ENCODE measurements around the gene GLCCI1.
"Not testable (repeated sequence)": the region's sequence is repeated elsewhere in the genome, so short reads cannot be mapped to it uniquely, and the experiment has no call there.

GLCCI1 gene

GRCh38 chr7:8057566-8057965, 89.0 kb downstream of the GLCCI1 start:
- no peak for DNase-seq (ENCODE audit: low read depth)
- no peak overlapping the region for H3K4me3 ChIP-seq (ENCODE audit: low read depth, low read length)
- TF ChIP-seq POLR2A (IDR thresholded peaks at IDR 0.05; ENCODE audit: extremely low read depth, insufficient read length) (no peak), MAX (IDR thresholded peaks at IDR 0.05; ENCODE audit: low read depth, low read length) (no peak), MYC (IDR thresholded peaks at IDR 0.05; ENCODE audit: low read depth, low read length) (no peak)
- TF ChIP-seq, protein P1, sequence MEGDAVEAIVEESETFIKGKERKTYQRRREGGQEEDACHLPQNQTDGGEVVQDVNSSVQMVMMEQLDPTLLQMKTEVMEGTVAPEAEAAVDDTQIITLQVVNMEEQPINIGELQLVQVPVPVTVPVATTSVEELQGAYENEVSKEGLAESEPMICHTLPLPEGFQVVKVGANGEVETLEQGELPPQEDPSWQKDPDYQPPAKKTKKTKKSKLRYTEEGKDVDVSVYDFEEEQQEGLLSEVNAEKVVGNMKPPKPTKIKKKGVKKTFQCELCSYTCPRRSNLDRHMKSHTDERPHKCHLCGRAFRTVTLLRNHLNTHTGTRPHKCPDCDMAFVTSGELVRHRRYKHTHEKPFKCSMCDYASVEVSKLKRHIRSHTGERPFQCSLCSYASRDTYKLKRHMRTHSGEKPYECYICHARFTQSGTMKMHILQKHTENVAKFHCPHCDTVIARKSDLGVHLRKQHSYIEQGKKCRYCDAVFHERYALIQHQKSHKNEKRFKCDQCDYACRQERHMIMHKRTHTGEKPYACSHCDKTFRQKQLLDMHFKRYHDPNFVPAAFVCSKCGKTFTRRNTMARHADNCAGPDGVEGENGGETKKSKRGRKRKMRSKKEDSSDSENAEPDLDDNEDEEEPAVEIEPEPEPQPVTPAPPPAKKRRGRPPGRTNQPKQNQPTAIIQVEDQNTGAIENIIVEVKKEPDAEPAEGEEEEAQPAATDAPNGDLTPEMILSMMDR (IDR thresholded peaks at IDR 0.05; ENCODE audit: low read depth, low read length) = no peak

GRCh38 chr7:8058322-8058721, 89.7 kb downstream of the GLCCI1 start:
- no peak for DNase-seq (ENCODE audit: low read depth)
- no peak overlapping the region for H3K4me3 ChIP-seq (ENCODE audit: low read depth, low read length)
- TF ChIP-seq MYC (IDR thresholded peaks at IDR 0.05; ENCODE audit: low read depth, low read length) (no peak), POLR2A (IDR thresholded peaks at IDR 0.05; ENCODE audit: extremely low read depth, insufficient read length) (no peak), MAX (IDR thresholded peaks at IDR 0.05; ENCODE audit: low read depth, low read length) (no peak)
- TF ChIP-seq, protein P1 (IDR thresholded peaks at IDR 0.05; ENCODE audit: low read depth, low read length) = no peak

GRCh38 chr7:8058852-8059251, 90.3 kb downstream of the GLCCI1 start:
- TF ChIP-seq MYC (IDR thresholded peaks at IDR 0.05; ENCODE audit: low read depth, low read length) = no peak
- TF ChIP-seq, protein P1 (IDR thresholded peaks at IDR 0.05; ENCODE audit: low read depth, low read length) = no peak
- no peak for TF ChIP-seq POLR2A (IDR thresholded peaks at IDR 0.05; ENCODE audit: extremely low read depth, insufficient read length)
- no peak for TF ChIP-seq MAX (IDR thresholded peaks at IDR 0.05; ENCODE audit: low read depth, low read length)
- no peak overlapping the region for H3K4me3 ChIP-seq (ENCODE audit: low read depth, low read length)
- no peak for DNase-seq (ENCODE audit: low read depth)

DNA sequence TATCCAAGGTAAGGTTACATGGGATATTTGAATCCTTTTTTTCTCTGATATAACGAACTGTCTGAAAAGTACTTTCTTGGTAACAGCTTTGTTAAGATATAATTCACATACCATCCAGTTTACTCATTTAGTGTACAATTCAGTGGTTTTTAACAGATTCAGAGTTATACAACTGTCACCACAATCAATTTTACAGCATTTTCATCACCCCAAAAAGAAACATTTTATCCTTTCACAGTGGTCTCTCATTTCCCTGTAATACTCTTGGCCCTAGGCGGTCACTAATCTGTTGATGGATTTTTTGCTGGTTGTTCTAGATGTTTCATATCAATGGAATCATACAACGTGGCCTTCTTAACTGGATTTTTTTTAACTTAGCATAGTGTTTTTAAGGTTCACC, 91.6 kb downstream of the GLCCI1 start:
- DNase-seq (ENCODE audit: low read depth) = no peak
- TF ChIP-seq MAX (IDR thresholded peaks at IDR 0.05; ENCODE audit: low read depth, low read length) = no peak
- no peak for TF ChIP-seq MYC (IDR thresholded peaks at IDR 0.05; ENCODE audit: low read depth, low read length)
- no peak for TF ChIP-seq POLR2A (IDR thresholded peaks at IDR 0.05; ENCODE audit: extremely low read depth, insufficient read length)
- TF ChIP-seq, protein P1 (IDR thresholded peaks at IDR 0.05; ENCODE audit: low read depth, low read length) = no peak
- H3K4me3 ChIP-seq (ENCODE audit: low read depth, low read length) = no peak overlapping the region

DNA sequence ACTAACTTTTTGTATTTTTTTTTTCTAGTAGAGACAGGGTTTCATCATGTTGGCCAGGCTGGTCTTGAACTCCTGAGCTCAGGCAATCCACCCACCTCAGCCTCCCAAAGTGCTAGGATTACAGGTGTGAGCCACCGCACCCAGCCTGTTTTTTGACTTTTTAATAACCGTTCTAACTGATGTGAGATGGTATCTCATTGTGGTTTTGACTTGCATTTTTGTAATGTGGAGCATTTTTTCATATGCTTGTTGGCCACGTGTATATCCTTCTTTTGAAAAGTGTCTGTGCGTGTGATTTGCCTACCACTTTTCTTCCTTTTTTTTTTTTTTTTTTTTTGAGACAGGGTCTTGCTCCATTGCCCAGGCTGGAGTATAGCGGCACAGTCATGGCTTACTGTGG, 94.7 kb downstream of the GLCCI1 start:
- H3K4me3 ChIP-seq (ENCODE audit: low read depth, low read length) = not testable (repeated sequence)

GRCh38 chr7:8063706-8064297, 95.2 kb downstream of the GLCCI1 start:
- TF ChIP-seq POLR2A (IDR thresholded peaks at IDR 0.05; ENCODE audit: extremely low read depth, insufficient read length) = no peak
- no peak for TF ChIP-seq MYC (IDR thresholded peaks at IDR 0.05; ENCODE audit: low read depth, low read length)
- TF ChIP-seq MAX (IDR thresholded peaks at IDR 0.05; ENCODE audit: low read depth, low read length) = no peak
- TF ChIP-seq, protein P1 (IDR thresholded peaks at IDR 0.05; ENCODE audit: low read depth, low read length) = no peak
- DNase-seq (ENCODE audit: low read depth) = no peak
- no peak overlapping the region for H3K4me3 ChIP-seq (ENCODE audit: low read depth, low read length)

More for the DNA sequence above, 94.7 kb downstream of the GLCCI1 start:
- not testable (repeated sequence) for DNase-seq (ENCODE audit: low read depth)
